GM21717 (cell line): Measurements from ENCODE around the gene VWA3B.
"Not testable (repeated sequence)": the region's sequence is repeated elsewhere in the genome, so short reads cannot be mapped to it uniquely, and the experiment has no call there.

ENCODE experiments used
- ATAC-seq: cut with Tn5 transposase; IDR thresholded peaks from one replicate; pipeline ENCODE4 v1.9.1; 2021; ENCODE audit warnings: mild to moderate bottlenecking, moderate library complexity; ENCODE audit not compliant: unreplicated experiment

VWA3B gene

DNA sequence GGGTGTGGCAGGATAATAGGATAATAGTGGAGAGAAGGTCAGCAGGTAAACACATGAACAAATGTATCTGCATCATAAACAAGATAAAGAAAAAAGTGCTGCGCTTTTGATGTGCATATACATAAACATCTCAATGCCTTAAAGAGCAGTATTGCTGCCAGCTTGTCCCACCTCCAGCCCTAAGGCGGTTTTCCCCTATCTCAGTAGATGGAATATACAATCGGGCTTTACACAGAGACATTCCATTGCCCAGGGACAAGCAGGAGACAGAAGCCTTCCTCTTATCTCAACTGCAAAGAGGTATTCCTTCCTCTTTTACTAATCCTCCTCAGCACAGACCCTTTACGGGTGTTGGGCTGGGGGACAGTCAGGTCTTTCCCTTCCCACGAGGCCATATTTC, 43.1 kb downstream of the VWA3B start:
- ATAC-seq = not testable (repeated sequence)

- peak; percentile 85 for ATAC-seq
Measured at GRCh38 chr2:98134172-98135005, 47.4 kb downstream of the VWA3B start.

DNA sequence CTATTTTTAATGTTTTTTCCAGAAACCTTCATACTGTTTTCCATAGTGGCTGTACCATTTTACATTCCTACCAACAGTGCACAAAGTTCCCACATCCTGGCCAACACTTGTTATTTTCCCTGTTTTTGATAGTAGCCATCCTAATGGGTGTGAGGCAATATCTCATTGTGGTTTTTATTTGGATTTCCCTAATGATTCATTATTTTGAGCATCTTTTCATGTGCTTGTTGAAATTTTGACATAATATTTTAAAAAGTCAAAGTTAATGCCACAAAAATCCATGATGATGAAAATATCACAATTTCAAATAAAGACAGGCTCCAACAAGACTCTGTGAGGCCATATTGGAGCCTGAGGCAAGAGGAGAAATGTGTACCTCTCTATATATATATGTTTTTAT, 50.2 kb downstream of the VWA3B start:
- no peak for ATAC-seq

- not testable (repeated sequence) for ATAC-seq
Measured at GRCh38 chr2:98138978-98139377, 52.0 kb downstream of the VWA3B start.

GRCh38 chr2:98140210-98140609, 53.2 kb downstream of the VWA3B start:
- no peak for ATAC-seq

- no peak for ATAC-seq
Measured at GRCh38 chr2:98142106-98142791, 55.3 kb downstream of the VWA3B start.

GRCh38 chr2:98145070-98145469, 58.1 kb downstream of the VWA3B start:
- ATAC-seq = no peak

DNA sequence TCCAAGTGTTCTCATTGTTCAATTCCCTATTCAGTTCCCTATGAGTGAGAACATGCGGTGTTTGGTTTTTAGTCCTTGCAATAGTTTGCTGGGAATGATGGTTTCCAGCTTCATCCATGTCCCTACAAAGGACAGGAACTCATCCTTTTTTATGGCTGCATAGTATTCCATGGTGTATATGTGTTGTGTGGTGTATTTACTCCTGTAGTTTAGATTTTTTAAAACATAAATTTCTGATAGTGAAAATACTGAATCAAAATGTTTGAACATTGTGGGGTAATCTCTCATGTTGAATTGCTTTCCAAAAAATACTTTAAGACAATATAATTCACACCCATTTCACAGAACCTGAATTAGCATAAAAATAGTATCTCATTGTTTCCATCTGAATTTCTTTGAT, 60.9 kb downstream of the VWA3B start:
- ATAC-seq = not testable (repeated sequence)

DNA sequence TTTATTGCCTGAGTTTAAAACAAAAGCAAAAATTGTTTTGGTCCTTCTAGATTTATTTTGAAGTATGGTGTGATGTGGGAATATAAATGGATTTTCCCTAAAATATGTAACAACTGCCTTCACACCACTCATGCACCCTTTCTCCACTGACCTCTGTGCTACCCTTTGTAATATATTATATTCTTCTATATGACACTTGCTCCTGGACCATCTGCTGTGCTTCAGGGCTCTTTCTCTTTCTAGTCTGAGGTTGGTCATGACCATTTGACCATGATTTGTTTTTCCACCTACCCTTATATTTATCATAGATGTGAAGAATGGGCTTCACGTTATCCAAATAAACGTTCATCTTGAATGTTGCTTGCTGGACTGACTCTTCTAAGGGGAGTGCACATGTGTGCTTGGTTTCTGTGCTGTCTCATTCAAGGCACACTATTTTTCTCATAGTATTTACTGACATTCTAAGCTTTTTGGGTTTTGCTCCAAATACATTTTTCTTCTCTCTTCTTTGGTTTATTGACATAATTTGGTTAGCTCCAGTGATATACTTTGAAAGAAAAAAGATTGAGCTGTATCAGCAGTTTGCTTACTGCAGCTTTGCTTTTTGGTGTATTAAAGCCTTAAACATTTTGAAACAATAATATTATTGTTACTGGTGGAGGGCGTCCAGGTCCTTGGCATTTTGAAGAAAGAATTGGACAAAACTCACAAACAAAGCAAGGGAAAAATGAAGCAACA, 61.8 kb downstream of the VWA3B start:
- ATAC-seq = no peak

- no peak for ATAC-seq
Measured at GRCh38 chr2:98149333-98149697, 62.3 kb downstream of the VWA3B start.

GRCh38 chr2:98153481-98153880, 66.5 kb downstream of the VWA3B start:
- ATAC-seq = no peak

GRCh38 chr2:98155291-98155690, 68.3 kb downstream of the VWA3B start:
- no peak for ATAC-seq

DNA sequence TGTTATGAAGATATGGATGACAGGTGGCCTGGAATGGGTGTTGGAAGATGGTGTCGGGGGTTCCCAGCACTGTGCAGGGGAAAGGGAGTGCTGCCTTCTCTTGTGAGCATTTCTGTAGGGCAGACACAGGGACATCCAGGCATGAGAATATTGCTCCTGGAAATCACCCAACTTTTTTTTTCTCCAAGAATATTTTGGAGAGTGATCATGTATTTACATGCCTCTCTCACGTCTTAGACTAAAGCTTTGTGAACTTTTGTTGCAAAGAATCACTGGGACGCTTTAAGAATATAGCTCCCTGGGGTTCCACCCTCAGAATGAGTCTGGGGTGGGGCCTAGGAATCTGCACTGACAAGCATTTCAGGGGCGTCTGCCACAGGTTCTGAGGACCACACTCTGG, 68.7 kb downstream of the VWA3B start:
- no peak for ATAC-seq

- ATAC-seq = no peak
Measured at GRCh38 chr2:98156304-98156703, 69.3 kb downstream of the VWA3B start.

DNA sequence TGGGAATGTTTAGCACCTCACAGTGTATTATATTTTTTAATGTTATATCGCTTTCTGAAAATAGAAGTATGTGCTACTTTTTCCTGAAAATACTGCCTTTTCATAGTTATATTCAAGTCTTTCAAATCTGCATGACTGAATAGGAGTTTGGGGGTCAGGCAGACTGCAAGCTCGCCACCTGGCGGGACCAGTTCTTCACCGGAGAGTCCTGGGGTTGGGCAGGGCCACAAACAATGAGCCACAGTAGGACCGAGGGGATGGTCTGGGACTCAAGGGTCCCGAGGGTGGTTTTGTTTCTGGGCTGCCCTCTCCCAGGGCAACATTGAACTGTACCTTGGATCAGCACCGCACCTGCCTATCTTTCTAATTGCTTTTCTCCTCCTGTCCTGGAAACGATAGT, 70.6 kb downstream of the VWA3B start:
- no peak for ATAC-seq

- no peak for ATAC-seq
Measured at GRCh38 chr2:98158305-98158704, 71.3 kb downstream of the VWA3B start.

DNA sequence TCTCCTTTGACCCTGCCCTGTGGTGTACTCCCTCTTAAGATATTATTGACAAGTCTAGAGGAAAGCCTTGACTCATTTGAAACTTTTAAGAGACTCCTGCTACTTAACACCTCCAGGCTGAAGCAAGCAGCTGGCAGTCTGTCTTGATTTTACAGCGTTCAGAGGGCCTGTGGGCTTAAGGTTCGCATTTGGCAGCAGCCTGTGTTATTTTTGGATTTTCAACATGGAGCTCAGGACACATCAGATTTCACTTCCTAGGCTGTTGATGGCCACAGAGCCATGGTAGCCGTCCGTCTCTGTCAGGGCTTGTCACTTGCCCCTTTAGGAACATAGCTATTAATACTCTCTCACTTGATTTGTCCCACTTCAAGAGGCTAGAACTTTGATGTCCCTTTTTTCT, 73.6 kb downstream of the VWA3B start:
- ATAC-seq = no peak

DNA sequence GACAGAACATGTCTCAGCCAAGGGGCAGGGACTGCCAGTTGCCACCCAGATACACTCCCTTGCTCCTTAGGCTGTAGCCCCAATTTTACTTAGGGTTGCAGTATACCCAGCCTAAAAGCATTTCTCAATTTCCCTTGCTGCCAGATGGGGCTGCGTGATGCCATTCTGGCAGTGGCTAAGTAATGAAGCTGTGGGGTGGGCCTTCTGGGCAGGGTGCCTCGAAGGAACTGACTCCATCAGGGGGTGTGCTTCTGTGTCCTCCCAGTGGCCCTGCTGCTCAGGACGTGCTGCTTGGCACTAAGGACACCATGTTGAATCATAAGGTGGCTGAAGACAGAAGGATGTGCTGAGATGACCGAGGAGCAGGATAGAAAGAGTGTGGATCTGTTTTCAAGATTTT, 74.2 kb downstream of the VWA3B start:
- no peak for ATAC-seq

GRCh38 chr2:98164256-98164655, 77.3 kb downstream of the VWA3B start:
- no peak for ATAC-seq

DNA sequence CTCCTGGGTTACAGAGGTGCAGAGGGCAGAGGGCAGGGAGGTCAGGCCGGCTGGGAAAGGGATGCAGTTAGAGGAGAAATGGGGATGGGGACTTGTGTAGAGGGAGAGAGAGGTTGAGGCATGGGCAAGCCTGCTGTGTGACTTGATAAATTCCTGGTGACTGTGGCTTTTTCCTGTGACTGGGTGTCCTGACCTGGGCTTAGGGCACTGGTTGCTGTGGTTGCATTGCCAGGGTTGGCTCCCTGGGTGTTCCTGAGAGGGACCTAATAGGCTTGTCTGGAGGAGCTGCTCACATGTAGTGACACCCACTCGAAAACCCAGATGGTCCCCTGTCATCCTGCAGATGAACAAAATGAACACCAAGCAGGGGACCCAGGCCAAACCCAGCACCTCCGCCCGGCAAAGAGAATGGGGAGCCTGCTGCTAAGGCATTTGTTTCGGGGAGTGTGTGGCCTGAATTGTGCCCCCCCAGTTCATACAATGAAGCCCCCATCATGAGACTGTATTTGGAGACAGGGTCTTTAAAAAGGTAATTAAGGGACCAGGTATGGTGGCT, 78.6 kb downstream of the VWA3B start:
- no peak for ATAC-seq

DNA sequence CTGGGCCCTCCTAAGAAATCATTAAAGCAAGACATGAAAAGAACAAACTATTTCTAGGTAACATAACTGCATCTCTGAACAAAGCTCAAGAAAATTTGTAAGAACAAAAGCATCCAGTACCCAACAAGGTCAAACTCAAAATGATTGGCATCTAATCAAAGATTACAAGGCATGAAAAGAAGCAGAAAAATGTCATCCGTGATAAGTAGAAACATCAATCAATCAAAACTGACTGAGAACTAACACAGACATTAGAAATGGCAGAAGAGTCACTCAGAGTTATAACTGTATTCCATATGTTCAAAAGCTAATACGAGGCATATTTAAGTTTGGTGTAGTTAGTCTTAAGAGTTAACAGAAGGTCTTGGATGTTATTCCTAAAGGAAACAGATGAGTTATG, 80.9 kb downstream of the VWA3B start:
- no peak for ATAC-seq
